Activated T-cell treated with anti-CD3 and anti-CD28 coated beads for 4 hours (primary cell): ENCODE measurements around the gene USP17L25.
"Not testable (repeated sequence)": the region's sequence is repeated elsewhere in the genome, so short reads cannot be mapped to it uniquely, and the experiment has no call there.

Experiments used
- DNase-seq: peaks from one replicate; pipeline ENCODE4 v3.0.0-alpha.2; 2020

USP17L25 gene, protein sequence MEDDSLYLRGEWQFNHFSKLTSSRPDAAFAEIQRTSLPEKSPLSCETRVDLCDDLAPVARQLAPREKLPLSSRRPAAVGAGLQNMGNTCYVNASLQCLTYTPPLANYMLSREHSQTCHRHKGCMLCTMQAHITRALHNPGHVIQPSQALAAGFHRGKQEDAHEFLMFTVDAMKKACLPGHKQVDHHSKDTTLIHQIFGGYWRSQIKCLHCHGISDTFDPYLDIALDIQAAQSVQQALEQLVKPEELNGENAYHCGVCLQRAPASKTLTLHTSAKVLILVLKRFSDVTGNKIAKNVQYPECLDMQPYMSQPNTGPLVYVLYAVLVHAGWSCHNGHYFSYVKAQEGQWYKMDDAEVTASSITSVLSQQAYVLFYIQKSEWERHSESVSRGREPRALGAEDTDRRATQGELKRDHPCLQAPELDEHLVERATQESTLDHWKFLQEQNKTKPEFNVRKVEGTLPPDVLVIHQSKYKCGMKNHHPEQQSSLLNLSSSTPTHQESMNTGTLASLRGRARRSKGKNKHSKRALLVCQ

DNA sequence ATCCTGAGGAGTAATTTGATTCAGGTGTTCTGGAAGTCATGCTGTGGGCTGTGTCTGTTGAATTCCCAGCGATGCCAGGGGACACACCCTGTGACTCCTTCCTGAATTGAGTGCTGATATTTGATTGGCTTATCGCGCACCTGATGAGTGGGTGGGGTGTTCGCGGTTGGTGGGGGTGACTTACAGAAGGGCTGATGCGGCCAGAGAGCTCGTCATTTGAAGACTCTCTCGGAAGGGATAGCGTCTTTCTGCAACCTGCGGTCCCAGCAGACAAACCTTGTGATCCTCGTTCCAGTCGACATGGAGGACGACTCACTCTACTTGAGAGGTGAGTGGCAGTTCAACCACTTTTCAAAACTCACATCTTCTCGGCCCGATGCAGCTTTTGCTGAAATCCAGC lies at the start of gene USP17L25:
Gene USP17L25, plus strand, starts transcription at position 301 of the 400 bp plus-strand sequence. Its CDS starts 0 bp downstream, at position 301.
- DNase-seq: not testable (repeated sequence)

- not testable (repeated sequence) for DNase-seq
Observed at GRCh38 chr4:9324191-9324590, 5.5 kb upstream of the USP17L25 start.

GRCh38 chr4:9324865-9325264 lies 4.8 kb upstream of the USP17L25 start, which contains the start of gene USP17L24:
Gene USP17L24 (plus strand): TSS chr4:9325165. CDS start chr4:9325165, 0 bp downstream.
- DNase-seq: not testable (repeated sequence)

GRCh38 chr4:9334358-9334757 lies 4.6 kb downstream of the USP17L25 start, which contains the start of gene USP17L26:
Gene USP17L26 (plus strand): TSS chr4:9334658. CDS start chr4:9334658, 0 bp downstream.
- DNase-seq: not testable (repeated sequence)

GRCh38 chr4:9339103-9339502 lies 9.4 kb downstream of the USP17L25 start, which contains the start of gene USP17L5:
Gene USP17L5 (plus strand): TSS chr4:9339403. CDS start chr4:9339403, 0 bp downstream.
- not testable (repeated sequence) for DNase-seq

DNA sequence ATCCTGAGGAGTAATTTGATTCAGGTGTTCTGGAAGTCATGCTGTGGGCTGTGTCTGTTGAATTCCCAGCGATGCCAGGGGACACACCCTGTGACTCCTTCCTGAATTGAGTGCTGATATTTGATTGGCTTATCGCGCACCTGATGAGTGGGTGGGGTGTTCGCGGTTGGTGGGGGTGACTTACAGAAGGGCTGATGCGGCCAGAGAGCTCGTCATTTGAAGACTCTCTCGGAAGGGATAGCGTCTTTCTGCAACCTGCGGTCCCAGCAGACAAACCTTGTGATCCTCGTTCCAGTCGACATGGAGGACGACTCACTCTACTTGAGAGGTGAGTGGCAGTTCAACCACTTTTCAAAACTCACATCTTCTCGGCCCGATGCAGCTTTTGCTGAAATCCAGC lies 14.1 kb downstream of the USP17L25 start, which contains the start of gene USP17L27:
Gene USP17L27, plus strand, starts transcription at position 301 of the 400 bp plus-strand sequence. Its CDS starts 0 bp downstream, at position 301.
- DNase-seq: not testable (repeated sequence)

- not testable (repeated sequence) for DNase-seq
Observed at GRCh38 chr4:9348593-9348992, 18.9 kb downstream of the USP17L25 start, which contains the start of gene USP17L28. Gene USP17L28 (plus strand): TSS chr4:9348893. CDS start chr4:9348893, 0 bp downstream.

DNA sequence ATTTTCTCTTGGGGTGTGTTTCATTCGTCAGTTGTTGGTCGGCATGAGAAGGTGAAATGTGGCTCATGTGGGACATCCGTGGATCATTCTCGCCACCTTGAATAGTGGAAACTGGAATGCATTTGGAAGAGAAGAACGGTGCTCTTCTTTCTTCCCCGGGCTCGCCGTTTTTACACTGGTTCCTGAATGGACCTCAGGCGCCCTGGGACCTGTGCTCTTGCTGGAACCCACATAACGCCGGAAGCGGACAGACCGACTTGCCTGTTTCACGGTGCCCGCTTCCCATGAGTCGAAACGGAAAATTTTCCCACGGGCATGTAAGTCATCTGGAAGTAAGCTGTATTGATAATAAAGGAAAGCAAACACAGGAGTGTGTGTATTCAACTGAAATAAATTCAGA lies 21.2 kb downstream of the USP17L25 start:
- not testable (repeated sequence) for DNase-seq

GRCh38 chr4:9353338-9353737 lies 23.6 kb downstream of the USP17L25 start, which contains the start of gene USP17L29:
Gene USP17L29 (plus strand): TSS chr4:9353638. CDS start chr4:9353638, 0 bp downstream.
- DNase-seq: not testable (repeated sequence)

- not testable (repeated sequence) for DNase-seq
Observed at GRCh38 chr4:9362829-9363228, 33.1 kb downstream of the USP17L25 start, which contains the start of gene USP17L30. Gene USP17L30 (plus strand): TSS chr4:9363129. CDS start chr4:9363129, 0 bp downstream.

DNA sequence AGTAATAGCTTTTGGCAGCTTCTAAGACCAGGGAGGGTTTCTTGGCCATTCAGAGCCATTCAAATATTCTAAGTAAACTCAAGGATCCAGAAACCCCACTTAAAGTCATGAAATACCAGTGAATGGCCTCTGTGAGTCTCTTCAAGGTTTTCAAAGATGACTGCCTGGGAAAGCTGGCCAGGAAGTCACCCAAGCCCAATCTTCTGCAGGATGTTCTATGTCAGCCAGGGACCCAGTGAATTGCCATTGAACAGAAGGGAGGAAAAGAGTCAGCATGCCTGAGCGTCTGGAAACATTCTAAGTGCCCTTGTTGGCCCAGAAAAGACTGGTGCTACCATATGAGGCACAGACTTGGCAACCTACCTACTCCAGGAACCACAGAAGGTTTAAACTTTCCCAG lies 50.2 kb downstream of the USP17L25 start:
- DNase-seq: not testable (repeated sequence)
